IgD-negative memory B cell (primary cell): ENCODE results near the gene ZNF648. TPM values are rescaled to one million over a fixed set of nuclear protein-coding genes. Genes with fewer than 3 reads are reported as not detected.

Source experiments
- H3K27ac Mint-ChIP-seq, 3 donors: one replicate each; pipeline ENCODE4 v1.8.0; 2020 to 2022; ENCODE audit warnings: mild to moderate bottlenecking in 3 of 3, mixed read lengths in 3 of 3, moderate library complexity in 1 of 3
- H3K27me3 Mint-ChIP-seq: one replicate; pipeline ENCODE4 v1.8.0; 2021; ENCODE audit warnings: mixed read lengths
- H3K36me3 Mint-ChIP-seq: one replicate; pipeline ENCODE4 v1.8.0; 2020; ENCODE audit warnings: mild to moderate bottlenecking, mixed read lengths
- H3K4me1 Mint-ChIP-seq, 3 donors: one replicate each; pipeline ENCODE4 v1.8.0; 2020 to 2022; ENCODE audit warnings: mixed read lengths in 3 of 3, mild to moderate bottlenecking in 1 of 3
- H3K4me3 Mint-ChIP-seq, 4 donors: one replicate each; pipeline ENCODE4 v1.8.0; 2020 to 2022; ENCODE audit warnings: mild to moderate bottlenecking in 4 of 4, mixed read lengths in 4 of 4, moderate library complexity in 3 of 4
- H3K9me3 Mint-ChIP-seq, 3 donors: one replicate each; pipeline ENCODE4 v1.8.0; 2020 to 2021; ENCODE audit warnings: mixed read lengths in 3 of 3, mild to moderate bottlenecking in 1 of 3
- polyA plus RNA-seq: library from polyadenylated mRNA; unstranded; fragments of 300-500 nt; fragmentation: Illumina TruSeq; gene quantifications from one replicate; pipeline ENCODE4 v1.2.3, GENCODE V29; 2021

Gene ZNF648
- polyA plus RNA-seq, 1 donor from 2014 or later: not detected

DNA sequence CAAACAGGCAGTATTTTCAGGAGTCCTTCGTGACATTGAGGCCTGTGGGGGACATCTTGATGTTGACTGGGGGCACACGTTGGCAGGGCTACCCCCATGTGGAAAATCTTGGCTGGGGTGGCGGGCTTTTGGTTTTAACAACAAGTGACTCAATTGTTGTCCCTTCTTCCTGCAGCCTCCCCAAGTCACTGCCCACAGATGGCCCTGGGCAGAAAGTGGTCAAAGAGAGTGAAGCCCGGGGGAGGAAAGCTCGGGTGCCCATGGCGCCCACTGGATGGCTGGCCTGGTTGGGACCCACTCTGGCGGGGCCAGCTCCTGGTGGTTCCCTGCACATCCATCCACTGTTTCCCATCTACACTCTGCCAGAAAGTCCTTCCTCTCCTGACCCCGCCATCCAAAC, 24.6 kb upstream of the ZNF648 start:
- Mint-ChIP-seq H3K4me3 (no peak overlapping the region), H3K27ac (no peak overlapping the region), H3K4me1 (peaks cover 0 to 4% (median 0%) of the 10 kb centered on the region in 3 donors), H3K36me3 (no peaks in the 10 kb centered on the region), H3K27me3 (peaks cover 2% of the 10 kb centered on the region), H3K9me3 (no peaks in the 10 kb centered on the region)

DNA sequence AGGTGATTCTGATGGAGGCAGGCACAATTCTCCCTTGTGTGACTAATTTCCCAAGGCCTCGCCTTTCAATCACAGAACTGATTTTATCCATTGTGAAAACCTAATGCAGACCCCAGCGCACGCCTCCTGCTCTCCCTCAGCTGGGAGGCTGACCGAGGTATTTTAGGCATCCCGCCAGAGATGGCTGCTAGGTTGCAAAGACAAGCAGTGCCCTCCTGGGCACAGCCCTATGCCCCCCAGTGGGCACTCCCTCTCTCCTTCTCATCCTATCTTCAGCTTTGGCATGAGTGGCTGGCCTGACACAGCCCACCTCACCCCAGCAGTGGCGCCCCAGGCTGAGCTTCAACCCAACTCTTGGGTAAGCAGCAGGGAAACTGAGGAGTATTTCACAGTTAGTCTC, 24.2 kb upstream of the ZNF648 start:
- Mint-ChIP-seq H3K27me3 (peaks cover 2% of the 10 kb centered on the region), H3K27ac (no peak overlapping the region), H3K9me3 (no peaks in the 10 kb centered on the region), H3K4me3 (no peak overlapping the region), H3K36me3 (no peaks in the 10 kb centered on the region), H3K4me1 (peaks cover 0 to 4% (median 0%) of the 10 kb centered on the region in 3 donors)

DNA sequence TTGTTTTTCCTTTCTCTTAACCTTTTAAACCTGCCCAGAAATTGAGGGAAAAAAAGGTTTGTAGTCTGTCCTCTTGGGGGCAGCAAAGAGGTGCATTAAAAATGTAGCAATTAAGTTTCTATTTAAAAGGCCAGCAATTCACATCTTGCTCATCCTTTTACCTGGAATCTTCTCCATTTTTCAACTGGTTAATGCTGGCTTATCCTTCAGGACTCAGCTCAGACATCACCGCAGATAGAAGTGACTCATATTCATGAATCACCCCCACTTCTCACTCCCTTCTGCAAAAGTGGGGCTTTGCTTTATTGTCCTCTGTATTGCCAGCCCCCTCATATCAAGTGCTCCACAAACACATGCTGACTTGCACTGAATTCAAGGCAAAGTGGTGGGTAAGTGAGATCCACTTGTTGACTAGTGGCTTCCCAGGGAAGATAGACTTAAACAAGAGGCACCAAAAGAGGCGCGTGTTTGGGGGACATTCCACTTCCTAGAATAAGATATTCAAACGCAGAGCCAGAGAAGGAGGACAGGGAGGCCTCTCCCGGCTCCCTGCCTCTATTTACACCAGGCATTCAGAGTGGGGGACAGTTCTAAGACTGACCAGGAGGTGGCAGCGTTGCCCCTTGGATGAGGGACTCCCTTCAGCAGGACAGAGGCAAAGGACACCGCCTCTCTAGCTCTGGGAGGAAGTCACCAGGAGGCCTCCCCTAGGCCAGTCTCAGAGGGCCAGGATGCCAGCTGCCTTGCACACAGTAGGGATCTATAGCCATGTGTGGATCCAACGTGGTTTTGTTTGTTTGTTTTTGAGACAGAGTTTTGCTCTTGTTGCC, 23.2 kb upstream of the ZNF648 start:
- Mint-ChIP-seq H3K36me3 (no peaks in the 10 kb centered on the region), H3K4me3 (no peak overlapping the region), H3K4me1 (peaks cover 0 to 4% (median 0%) of the 10 kb centered on the region in 3 donors), H3K27ac (no peak overlapping the region), H3K27me3 (peaks cover 2% of the 10 kb centered on the region), H3K9me3 (no peaks in the 10 kb centered on the region)

DNA sequence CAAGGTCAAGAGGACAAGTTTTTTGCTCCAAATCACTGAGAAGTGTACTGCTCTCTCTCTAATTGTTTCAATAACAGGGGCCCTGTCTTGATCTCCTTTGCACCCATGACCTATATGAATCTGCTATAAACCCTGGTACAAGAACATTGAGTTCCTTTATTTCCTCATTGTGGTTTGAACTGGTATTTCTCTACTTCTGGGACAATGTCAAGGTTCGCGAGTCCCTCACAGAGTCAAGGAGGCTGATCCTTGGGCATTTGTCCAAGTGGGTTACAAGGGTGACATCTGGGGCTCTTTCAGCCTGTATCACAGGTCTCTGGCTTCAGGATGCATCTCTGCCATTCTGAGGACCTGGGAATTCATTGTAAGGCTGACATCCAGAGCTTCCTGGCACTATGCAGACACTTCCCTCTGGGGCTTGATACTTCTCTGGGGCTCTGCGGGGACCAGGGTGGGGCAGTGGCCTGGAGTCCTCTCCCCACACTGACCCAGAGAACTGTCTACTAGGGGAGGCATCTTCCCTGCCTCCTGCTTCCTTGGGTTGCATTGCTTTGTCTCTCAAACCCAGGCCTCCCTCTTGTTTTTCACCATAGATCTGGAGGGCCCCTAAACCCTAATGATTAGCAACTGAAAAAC, 22.5 kb upstream of the ZNF648 start:
- Mint-ChIP-seq H3K36me3 (no peaks in the 10 kb centered on the region), H3K27me3 (peaks cover 2% of the 10 kb centered on the region), H3K9me3 (no peaks in the 10 kb centered on the region), H3K27ac (no peak overlapping the region), H3K4me1 (peaks cover 0 to 4% (median 0%) of the 10 kb centered on the region in 3 donors), H3K4me3 (no peak overlapping the region)

DNA sequence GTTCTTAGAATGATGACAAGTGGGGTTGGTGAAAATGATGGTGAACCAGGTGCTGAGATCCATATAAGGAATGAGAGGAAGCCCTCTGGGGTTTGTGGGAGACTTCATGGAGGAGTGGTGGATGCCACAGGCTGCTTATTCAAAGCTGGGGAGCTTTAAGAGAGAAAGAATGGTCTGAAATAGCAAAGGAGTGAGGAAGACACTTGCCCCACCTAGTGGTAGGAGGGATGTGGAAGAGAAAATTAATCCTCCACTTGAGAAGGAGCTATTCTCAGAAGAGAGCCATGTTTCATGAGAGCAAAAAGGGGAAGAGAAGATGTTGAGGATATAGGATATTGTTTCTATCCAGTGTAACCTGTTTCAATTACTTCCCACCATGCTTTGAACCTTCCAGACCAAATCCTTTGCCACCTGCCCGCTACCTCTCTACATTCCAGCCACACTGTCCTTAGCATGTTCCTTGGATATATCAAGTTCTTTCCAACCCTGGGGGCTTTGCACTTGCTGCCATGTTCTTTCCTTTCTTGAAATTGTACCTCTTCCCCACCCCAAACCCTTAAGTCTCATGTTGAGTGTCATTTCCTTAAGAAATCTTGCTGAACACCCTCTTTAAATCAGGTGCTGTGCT, 19.6 kb upstream of the ZNF648 start:
- peaks cover 0 to 1% (median 0%) of the 10 kb centered on the region in 3 donors for H3K9me3 Mint-ChIP-seq
- peaks cover 0 to 4% (median 0%) of the 10 kb centered on the region in 3 donors for H3K4me1 Mint-ChIP-seq
- peaks cover 2% of the 10 kb centered on the region for H3K27me3 Mint-ChIP-seq
- H3K27ac Mint-ChIP-seq: no peak overlapping the region
- no peaks in the 10 kb centered on the region for H3K36me3 Mint-ChIP-seq
- H3K4me3 Mint-ChIP-seq: no peak overlapping the region

DNA sequence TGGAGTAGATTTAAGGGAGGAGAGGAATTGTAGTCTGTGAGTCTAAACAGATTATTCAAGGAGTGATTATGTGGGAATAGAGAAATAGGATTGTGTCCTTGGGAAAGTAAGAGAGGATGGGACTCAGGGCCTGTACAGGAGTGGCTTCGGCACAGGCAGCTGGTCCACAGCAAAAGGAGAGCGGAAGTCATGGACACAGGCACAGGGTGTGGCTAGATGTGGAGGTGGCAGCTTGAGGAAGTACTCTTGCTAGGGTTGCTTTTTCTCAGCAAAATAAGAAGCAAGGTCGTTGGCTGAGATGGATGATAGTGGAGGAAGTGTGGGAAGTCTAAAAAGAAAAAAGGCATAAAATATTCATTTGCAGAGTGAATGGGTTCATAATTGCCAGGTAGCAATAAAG, 18.5 kb upstream of the ZNF648 start:
- Mint-ChIP-seq H3K27ac (no peak overlapping the region), H3K4me1 (peaks cover 0 to 4% (median 0%) of the 10 kb centered on the region in 3 donors), H3K36me3 (no peaks in the 10 kb centered on the region), H3K9me3 (peaks cover 0 to 1% (median 0%) of the 10 kb centered on the region in 3 donors), H3K4me3 (no peak overlapping the region), H3K27me3 (peaks cover 2% of the 10 kb centered on the region)

DNA sequence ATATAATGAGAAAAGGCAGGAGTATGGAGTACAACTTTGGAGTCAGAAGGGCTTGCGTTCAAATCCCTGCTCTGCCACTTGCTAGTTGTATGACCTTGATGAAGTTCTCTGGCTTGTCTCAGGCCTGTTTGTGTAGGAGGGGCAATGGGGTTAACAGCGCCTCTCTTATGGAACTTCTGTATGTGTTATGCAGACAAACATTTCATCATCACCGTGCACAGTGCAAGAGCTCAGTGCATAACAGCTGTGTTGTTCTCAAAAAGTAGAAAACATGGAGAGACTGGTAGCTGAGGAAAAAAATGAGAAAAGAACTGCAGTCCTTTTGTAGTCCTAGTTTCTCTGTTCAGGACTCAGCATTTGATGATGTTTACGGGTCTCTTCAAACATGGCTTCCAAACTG, 10.4 kb upstream of the ZNF648 start:
- H3K4me1 Mint-ChIP-seq: peaks cover 0 to 2% (median 0%) of the 10 kb centered on the region in 3 donors
- H3K27ac Mint-ChIP-seq: no peak overlapping the region
- H3K4me3 Mint-ChIP-seq: no peak overlapping the region
- H3K36me3 Mint-ChIP-seq: no peaks in the 10 kb centered on the region
- peaks cover 10% of the 10 kb centered on the region for H3K27me3 Mint-ChIP-seq
- H3K9me3 Mint-ChIP-seq: no peaks in the 10 kb centered on the region

DNA sequence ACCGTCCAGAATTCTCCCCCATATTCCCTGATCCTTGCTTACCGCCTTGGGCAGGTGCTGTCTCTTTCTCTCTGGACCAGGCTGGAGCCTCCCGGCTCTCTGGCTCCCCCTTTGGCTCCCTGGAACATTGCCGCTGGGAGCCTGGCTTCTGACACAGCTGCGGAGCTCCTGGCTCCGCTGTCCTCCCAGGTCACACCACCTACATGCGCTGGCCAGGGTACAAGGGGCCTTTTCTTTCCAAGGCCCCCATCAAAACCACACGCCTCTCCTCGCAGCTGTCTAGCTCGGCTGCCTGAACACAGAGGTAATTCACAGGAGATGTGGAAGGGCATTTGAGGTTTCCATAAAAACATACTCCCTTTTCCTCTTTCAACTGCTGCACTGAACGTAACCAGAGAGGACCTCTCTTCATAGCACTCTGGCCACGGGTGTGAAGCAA, 7.5 kb upstream of the ZNF648 start:
- Mint-ChIP-seq H3K4me3 (no peak overlapping the region), H3K4me1 (peaks cover 0 to 2% (median 0%) of the 10 kb centered on the region in 3 donors), H3K36me3 (no peaks in the 10 kb centered on the region), H3K27me3 (peaks cover 22% of the 10 kb centered on the region), H3K27ac (no peak overlapping the region), H3K9me3 (peaks cover 0 to 2% (median 0%) of the 10 kb centered on the region in 3 donors)

DNA sequence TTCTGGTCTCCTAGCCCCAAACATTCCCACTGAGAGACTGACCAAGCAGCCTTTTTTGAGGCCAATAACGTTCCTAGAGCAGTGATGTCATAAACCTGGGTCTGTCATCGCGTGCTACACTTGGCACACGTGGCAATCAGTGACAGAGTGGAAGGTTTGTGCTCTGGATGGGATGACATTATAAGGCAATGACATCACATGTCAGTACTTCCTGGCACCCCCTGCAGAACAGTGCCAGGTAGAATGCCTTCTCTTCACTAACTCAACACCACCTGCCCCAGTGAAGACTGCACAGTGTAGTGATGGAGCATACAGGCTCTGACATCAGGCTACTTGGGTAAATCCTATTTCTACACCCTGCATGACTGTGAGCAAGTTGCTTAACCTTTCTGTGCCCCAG, 5.4 kb upstream of the ZNF648 start:
- Mint-ChIP-seq H3K4me1 (peaks cover 0 to 2% (median 0%) of the 10 kb centered on the region in 3 donors), H3K27ac (no peak overlapping the region), H3K36me3 (no peaks in the 10 kb centered on the region), H3K27me3 (peaks cover 24% of the 10 kb centered on the region), H3K9me3 (peaks cover 0 to 7% (median 4%) of the 10 kb centered on the region in 3 donors), H3K4me3 (no peak overlapping the region)

DNA sequence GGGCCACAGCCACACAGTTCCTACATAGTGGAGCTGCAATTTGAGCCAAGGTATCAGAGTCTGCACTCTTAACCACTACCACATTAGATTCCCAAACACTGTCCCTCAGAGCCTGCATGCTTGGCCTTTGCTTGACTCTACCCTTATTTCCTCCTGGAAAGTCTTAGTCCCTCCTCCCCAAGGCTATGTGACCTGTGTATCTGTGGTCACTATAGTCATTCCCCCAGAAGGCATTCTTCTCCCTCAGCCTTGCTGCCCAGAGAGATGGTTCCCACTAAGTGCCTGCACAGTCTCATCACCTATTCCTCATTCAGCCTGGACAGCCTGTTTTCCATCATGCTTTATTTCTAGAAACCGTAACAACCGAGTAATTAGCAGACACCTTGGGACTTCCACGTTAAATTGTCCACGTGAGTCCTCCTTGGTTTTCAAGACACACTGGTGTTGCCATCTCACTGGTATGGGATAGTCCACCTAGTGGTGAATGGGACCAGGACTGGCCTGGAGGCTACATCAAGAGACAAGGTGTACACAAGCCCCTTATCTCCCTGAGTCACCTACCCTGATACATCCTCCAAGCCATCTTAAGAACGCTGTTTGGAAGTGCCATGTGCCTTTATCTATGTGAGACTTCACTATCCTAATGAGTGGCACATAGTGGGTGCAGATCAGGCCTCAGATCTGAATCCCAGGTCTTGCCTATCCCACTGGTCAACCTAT, 3.8 kb upstream of the ZNF648 start:
- Mint-ChIP-seq H3K27me3 (peaks cover 35% of the 10 kb centered on the region), H3K9me3 (peaks cover 0 to 7% (median 4%) of the 10 kb centered on the region in 3 donors), H3K36me3 (no peaks in the 10 kb centered on the region), H3K4me1 (peaks cover 0 to 2% (median 0%) of the 10 kb centered on the region in 3 donors), H3K27ac (no peak overlapping the region), H3K4me3 (no peak overlapping the region)

DNA sequence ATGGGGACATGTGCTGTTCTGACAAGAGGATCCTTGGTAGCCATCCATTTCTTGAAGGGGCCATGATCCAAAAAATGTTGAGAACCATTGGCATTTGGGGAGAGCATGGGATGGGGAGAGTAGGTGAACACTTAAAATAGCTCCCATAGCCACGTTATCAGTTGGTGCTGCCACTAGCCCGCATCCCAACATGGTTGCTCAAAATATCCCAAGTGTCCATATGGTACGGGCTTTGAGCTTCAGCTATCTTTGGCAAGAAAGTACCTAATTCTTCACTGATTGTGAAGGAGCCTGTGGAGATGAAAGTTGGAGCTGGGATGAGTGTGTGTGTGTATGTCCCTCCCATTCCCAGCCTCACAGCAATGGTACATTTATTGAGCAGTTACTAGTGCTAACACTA, 3.1 kb upstream of the ZNF648 start:
- peaks cover 0 to 2% (median 0%) of the 10 kb centered on the region in 3 donors for H3K4me1 Mint-ChIP-seq
- H3K27me3 Mint-ChIP-seq: peaks cover 39% of the 10 kb centered on the region

DNA sequence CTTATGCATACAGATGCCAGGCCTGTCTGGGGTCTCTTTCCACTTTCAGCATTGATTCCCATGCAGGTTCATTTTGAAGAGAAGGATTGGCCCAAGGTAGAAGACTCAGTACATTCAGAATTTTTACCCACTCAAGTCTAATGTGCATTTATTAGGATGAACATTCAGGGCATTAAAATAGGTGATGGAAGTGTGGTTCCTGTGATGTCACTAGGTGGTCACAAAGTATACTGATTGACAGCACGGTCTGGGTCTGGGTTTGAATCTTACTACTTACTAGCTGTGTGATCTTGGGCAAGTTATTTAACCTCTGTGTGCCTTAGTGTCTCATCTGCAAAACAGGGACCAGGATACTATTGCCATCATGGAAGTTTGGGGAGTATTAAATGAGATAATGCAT, 711 bp upstream of the ZNF648 start:
- Mint-ChIP-seq H3K27me3 (peaks cover 44% of the 10 kb centered on the region), H3K27ac (no peak overlapping the region)

More for the DNA sequence above, 3.1 kb upstream of the ZNF648 start:
- H3K27ac Mint-ChIP-seq: no peak overlapping the region
- no peak overlapping the region for H3K4me3 Mint-ChIP-seq
- H3K36me3 Mint-ChIP-seq: no peaks in the 10 kb centered on the region
- peaks cover 0 to 7% (median 4%) of the 10 kb centered on the region in 3 donors for H3K9me3 Mint-ChIP-seq

DNA sequence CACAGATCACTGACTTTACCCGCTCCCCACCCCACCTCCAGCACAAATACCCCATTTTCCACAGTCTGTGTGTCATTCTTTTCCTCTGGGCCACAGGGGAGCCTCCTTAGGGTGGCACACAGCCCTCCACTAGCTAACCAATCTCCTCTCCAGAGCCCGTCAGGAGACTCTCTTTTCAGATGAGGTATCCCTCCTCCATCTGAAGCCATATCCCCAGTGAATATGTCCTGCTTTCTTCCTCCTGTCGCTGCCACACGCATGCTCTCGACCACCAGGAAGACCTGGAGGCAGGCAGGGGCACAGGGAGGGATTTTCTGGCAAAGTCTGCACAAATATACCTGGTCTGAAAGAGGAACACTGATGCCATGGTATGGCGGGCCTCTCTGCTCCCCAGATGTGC, 635 bp downstream of the ZNF648 start:
- Mint-ChIP-seq H3K4me1 (no peaks in the 10 kb centered on the region), H3K4me3 (no peak overlapping the region), H3K36me3 (peaks cover 2% of the 10 kb centered on the region), H3K27me3 (peaks cover 45% of the 10 kb centered on the region), H3K9me3 (peaks cover 0 to 7% (median 4%) of the 10 kb centered on the region in 3 donors), H3K27ac (no peak overlapping the region)

More for the DNA sequence above, 711 bp upstream of the ZNF648 start:
- Mint-ChIP-seq H3K4me3 (no peak overlapping the region), H3K36me3 (peaks cover 2% of the 10 kb centered on the region), H3K9me3 (peaks cover 0 to 7% (median 4%) of the 10 kb centered on the region in 3 donors), H3K4me1 (no peaks in the 10 kb centered on the region)

DNA sequence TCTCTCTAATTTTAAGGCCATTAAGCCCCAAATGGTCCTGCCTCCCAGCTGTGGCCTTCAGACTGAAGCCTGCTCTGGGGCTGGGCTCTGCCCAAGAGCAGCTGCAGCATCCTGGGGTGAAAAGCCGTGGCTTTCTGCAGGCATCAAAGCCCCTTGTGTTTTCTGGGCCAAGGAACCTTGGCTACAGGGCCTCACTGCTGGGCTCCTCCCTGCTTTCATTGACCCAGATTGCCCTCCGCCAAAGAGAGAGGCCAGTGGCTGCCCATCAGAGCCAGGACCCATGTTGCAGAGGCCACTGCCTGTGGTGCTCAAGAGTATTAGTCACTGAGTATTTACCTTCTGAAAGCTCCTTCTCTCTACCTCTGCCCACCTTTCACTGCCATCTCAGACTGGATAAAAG, 1.6 kb downstream of the ZNF648 start:
- Mint-ChIP-seq H3K27ac (no peak overlapping the region), H3K27me3 (peaks cover 40% of the 10 kb centered on the region), H3K4me1 (no peaks in the 10 kb centered on the region), H3K36me3 (peaks cover 2% of the 10 kb centered on the region), H3K9me3 (peaks cover 0 to 7% (median 4%) of the 10 kb centered on the region in 3 donors), H3K4me3 (no peak overlapping the region)
